Measurements from ENCODE around the gene ALDH1L1. TPM values are rescaled to one million over a fixed set of nuclear protein-coding genes. Genes with fewer than 3 reads are reported as not detected.

ALDH1L1 gene
- total RNA-seq, 1 experiment from 2014 or later: 50.0 TPM

- no peak for DNase-seq
- H3K9me2 ChIP-seq (ENCODE audit: insufficient read depth): no peaks in the 10 kb centered on the region
- POLR2A ChIA-PET (ENCODE audit: unreplicated experiment): interaction anchor here (0.7 kb wide), 1 partner anchor 24 kb away, joined by 3 read pairs; no protein-coding TSS in a partner anchor
- H4K20me1 ChIP-seq (ENCODE audit: insufficient read depth): no peaks in the 10 kb centered on the region
- peaks cover 10% of the 10 kb centered on the region for H3K79me2 ChIP-seq (ENCODE audit: low read depth)
- no peak overlapping the region for H2AFZ ChIP-seq
- H3K36me3 ChIP-seq (ENCODE audit: low read depth): peaks cover 14% of the 10 kb centered on the region; the same call in 1 of the 2 replicates
- TF ChIP-seq EZH2 (IDR thresholded peaks at IDR 0.05; ENCODE audit: low read depth): no peak
- TF ChIP-seq CTCF (conservative IDR thresholded peaks at IDR 0.05): no peak
- H3K4me1 ChIP-seq (replicated peaks; ENCODE audit: insufficient read depth): no peaks in the 10 kb centered on the region
- H3K27me3 ChIP-seq (ENCODE audit: insufficient read depth, low read depth): no peaks in the 10 kb centered on the region
- BruUV-seq (replicated peaks): no TSS peak
- peaks cover 18% of the 10 kb centered on the region; the same call in 1 of the 2 replicates for H3K9me3 ChIP-seq (ENCODE audit: insufficient read depth, low read depth)
- no peaks in the 10 kb centered on the region for H3F3A ChIP-seq (ENCODE audit: insufficient read depth, low read depth)
- CTCF ChIA-PET: no interaction called here
- H3K4me3 ChIP-seq: no peak overlapping the region
- no peak overlapping the region for H3K4me2 ChIP-seq
- no peak overlapping the region for H3K27ac ChIP-seq
- intact Hi-C loops (cut with micrococcal nuclease; ENCODE audit: unreplicated experiment): no loop called here
Measured at GRCh38 chr3:126191246-126191645, 10.9 kb upstream of the ALDH1L1 start.

GRCh38 chr3:126187920-126188319 is 7.5 kb upstream of the ALDH1L1 start:
- H4K20me1 ChIP-seq (ENCODE audit: insufficient read depth): no peaks in the 10 kb centered on the region
- H3K9me2 ChIP-seq (ENCODE audit: insufficient read depth): no peaks in the 10 kb centered on the region
- H3K9me3 ChIP-seq (ENCODE audit: insufficient read depth, low read depth): no peaks in the 10 kb centered on the region
- no peak overlapping the region for H3K27ac ChIP-seq
- H3K4me1 ChIP-seq (replicated peaks; ENCODE audit: insufficient read depth): no peaks in the 10 kb centered on the region
- H2AFZ ChIP-seq: no peak overlapping the region
- intact Hi-C loops (cut with micrococcal nuclease; ENCODE audit: unreplicated experiment): no loop called here
- no peaks in the 10 kb centered on the region for H3K27me3 ChIP-seq (ENCODE audit: insufficient read depth, low read depth)
- no peak overlapping the region for H3K4me2 ChIP-seq
- no peak for TF ChIP-seq EZH2 (IDR thresholded peaks at IDR 0.05; ENCODE audit: low read depth)
- no peak for TF ChIP-seq CTCF (conservative IDR thresholded peaks at IDR 0.05)
- CTCF ChIA-PET: no interaction called here
- no peaks in the 10 kb centered on the region for H3F3A ChIP-seq (ENCODE audit: insufficient read depth, low read depth)
- POLR2A ChIA-PET (ENCODE audit: unreplicated experiment): no interaction called here
- no peaks in the 10 kb centered on the region for H3K36me3 ChIP-seq (ENCODE audit: low read depth)
- no TSS peak for BruUV-seq (replicated peaks)
- H3K79me2 ChIP-seq (ENCODE audit: low read depth): no peaks in the 10 kb centered on the region
- no peak overlapping the region for H3K4me3 ChIP-seq
- DNase-seq: no peak

- Histone ChIP-seq H4K20me1 (ENCODE audit: insufficient read depth) (no peaks in the 10 kb centered on the region), H3K27ac (no peak overlapping the region), H3F3A (ENCODE audit: insufficient read depth, low read depth) (peaks cover 10% of the 10 kb centered on the region; the same call in 1 of the 2 replicates), H3K4me3 (no peak overlapping the region), H3K9me2 (ENCODE audit: insufficient read depth) (no peaks in the 10 kb centered on the region), H2AFZ (no peak overlapping the region), H3K4me1 (replicated peaks; ENCODE audit: insufficient read depth) (peaks cover 2% of the 10 kb centered on the region; the same call in 1 of the 2 replicates), H3K79me2 (ENCODE audit: low read depth) (0 out of 2 replicates have a peak, but pooled peaks cover 4% of the 10 kb centered on the region), H3K9me3 (ENCODE audit: insufficient read depth, low read depth) (peaks cover 3% of the 10 kb centered on the region; the same call in 1 of the 2 replicates), H3K36me3 (ENCODE audit: low read depth) (no peaks in the 10 kb centered on the region), H3K4me2 (no peak overlapping the region), H3K27me3 (ENCODE audit: insufficient read depth, low read depth) (no peaks in the 10 kb centered on the region)
- ChIA-PET POLR2A (ENCODE audit: unreplicated experiment) (no interaction called here), CTCF (no interaction called here)
- DNase-seq: no peak
- intact Hi-C loops (cut with micrococcal nuclease; ENCODE audit: unreplicated experiment): no loop called here
- BruUV-seq (replicated peaks): no TSS peak
- TF ChIP-seq EZH2 (IDR thresholded peaks at IDR 0.05; ENCODE audit: low read depth): no peak
- TF ChIP-seq CTCF (conservative IDR thresholded peaks at IDR 0.05): no peak
Measured at GRCh38 chr3:126186749-126187148, 6.4 kb upstream of the ALDH1L1 start.
